H1 (cell line): Measurements from ENCODE around the gene MT1F. TPM values are rescaled to one million over a fixed set of nuclear protein-coding genes. Genes with fewer than 3 reads are reported as not detected.

ENCODE experiments used
- CEBPB ChIP-seq: IDR thresholded peaks from 2 replicates; pipeline ENCODE4 v1.6.1; 2012; ENCODE audit warnings: low read depth, low read length
- ZNF274 ChIP-seq: IDR thresholded peaks from 2 replicates; pipeline ENCODE4 v1.7.0; 2012; ENCODE audit warnings: low read length, borderline replicate concordance; ENCODE audit errors: extremely low read depth
- polyA plus RNA-seq, 7 experiments: library from polyadenylated mRNA; depleted of rRNA in 3 of 7; stranded (reverse) in 5 of 7; unstranded in 2 of 7; fragments of >200 nt in 5 of 7; fragments of 200-250 nt in 2 of 7; gene quantifications; 1 replicate in 5 of 7; 2 replicates in 1 of 7; 4 replicates in 1 of 7; pipeline versions ENCODE4 v1.2.1 to v1.2.3, GENCODE V29; 2011 to 2013; ENCODE audit warnings: missing spikeins in 2 of 7, mixed read lengths in 2 of 7
- total RNA-seq: library from RNA; stranded (reverse); fragmentation: NEBNext Ultra II Directional; extraction: Animal tissue kit (Norgen Biotek cat#: 25700); gene quantifications from 2 replicates; pipeline ENCODE4 v1.2.1, GENCODE V29; 2021

The MT1F gene
- total and polyA plus RNA-seq, 2 of the 8 experiments (the other 6 are each of a cell fraction or from before 2014, with no cell fraction given), result 5.9 to 20.8 TPM

DNA sequence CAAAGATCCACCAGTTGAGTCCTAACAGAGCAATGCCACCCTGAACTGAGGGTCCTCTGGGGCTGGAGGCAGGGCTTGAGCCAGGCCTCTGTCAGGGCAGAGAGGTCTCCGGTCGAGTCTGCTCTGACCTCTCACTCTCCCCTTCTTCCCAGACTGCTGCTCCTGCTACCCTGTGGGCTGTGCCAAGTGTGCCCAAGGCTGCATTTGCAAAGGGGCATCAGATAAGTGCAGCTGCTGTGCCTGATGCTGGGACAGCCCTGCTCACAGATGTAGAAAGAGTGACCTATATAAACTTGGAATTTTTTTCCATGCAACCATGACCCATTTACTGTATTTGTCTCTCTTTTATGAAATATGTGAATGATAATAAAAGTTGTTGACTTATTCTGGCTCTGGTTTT is 8.5 kb upstream of the MT1F start (continued):
- TF ChIP-seq ZNF274, result no peak
- no peak for TF ChIP-seq CEBPB
